ENCODE data around the gene EMILIN3. TPM values are rescaled to one million over a fixed set of nuclear protein-coding genes. Genes with fewer than 3 reads are reported as not detected.

The EMILIN3 gene
- polyA plus RNA-seq, 6 donors from 2014 or later = not detected

GRCh38 chr20:41365777-41366545, 657 bp downstream of the EMILIN3 start:
- H3K4me3 Mint-ChIP-seq = peak overlapping the region in 2 of 8 donors; percentile 60 to 78
- H3K36me3 Mint-ChIP-seq = peaks cover 0 to 2% of the 10 kb centered on the region in 2 donors
- DNase-seq = no peak
- H3K4me1 Mint-ChIP-seq = peaks cover 0 to 12% (median 12%) of the 10 kb centered on the region in 3 donors
- H3K9me3 Mint-ChIP-seq = peaks cover 0 to 6% (median 2%) of the 10 kb centered on the region in 7 donors
- peaks cover 23 to 62% (median 48%) of the 10 kb centered on the region in 3 donors for H3K27me3 Mint-ChIP-seq
- ATAC-seq (ENCODE audit: low read depth in 2 of 2) = no peak
- H3K27ac Mint-ChIP-seq = no peak overlapping the region

GRCh38 chr20:41364967-41365765, 1.5 kb downstream of the EMILIN3 start:
- H3K4me1 Mint-ChIP-seq = peaks cover 0 to 12% (median 12%) of the 10 kb centered on the region in 3 donors
- DNase-seq (no peak), ATAC-seq (ENCODE audit: low read depth in 2 of 2) (no peak)
- peaks cover 23 to 59% (median 47%) of the 10 kb centered on the region in 3 donors for H3K27me3 Mint-ChIP-seq
- H3K36me3 Mint-ChIP-seq = no peaks in the 10 kb centered on the region
- peaks cover 0 to 3% (median 0%) of the 10 kb centered on the region in 7 donors for H3K9me3 Mint-ChIP-seq
- no peak overlapping the region for H3K27ac Mint-ChIP-seq
- H3K4me3 Mint-ChIP-seq = peak overlapping the region in 2 of 8 donors; percentile 60 to 78

GRCh38 chr20:41364236-41364855, 2.3 kb downstream of the EMILIN3 start:
- peaks cover 0 to 12% (median 12%) of the 10 kb centered on the region in 3 donors for H3K4me1 Mint-ChIP-seq
- ATAC-seq (ENCODE audit: low read depth in 2 of 2) (no peak), DNase-seq (no peak)
- H3K4me3 Mint-ChIP-seq = peak overlapping the region in 1 of 8 donors; percentile 10
- H3K27me3 Mint-ChIP-seq = peaks cover 17 to 51% (median 38%) of the 10 kb centered on the region in 3 donors
- H3K27ac Mint-ChIP-seq = no peak overlapping the region
- no peaks in the 10 kb centered on the region for H3K36me3 Mint-ChIP-seq
- peaks cover 0 to 3% (median 0%) of the 10 kb centered on the region in 7 donors for H3K9me3 Mint-ChIP-seq

- no peak for DNase-seq
- Mint-ChIP-seq H3K4me3 (no peak overlapping the region), H3K4me1 (peaks cover 0 to 12% (median 12%) of the 10 kb centered on the region in 3 donors), H3K27ac (no peak overlapping the region), H3K36me3 (no peaks in the 10 kb centered on the region), H3K27me3 (peaks cover 13 to 44% (median 33%) of the 10 kb centered on the region in 3 donors), H3K9me3 (peaks cover 0 to 3% (median 0%) of the 10 kb centered on the region in 7 donors)
- ATAC-seq (ENCODE audit: low read depth in 2 of 2) = no peak
These were observed 3.0 kb downstream of the EMILIN3 start for GRCh38 chr20:41363601-41364000.

- no peak for ATAC-seq (ENCODE audit: low read depth in 2 of 2)
- Mint-ChIP-seq H3K27ac (no peak overlapping the region), H3K4me3 (no peak overlapping the region), H3K36me3 (no peaks in the 10 kb centered on the region), H3K4me1 (peaks cover 0 to 12% (median 11%) of the 10 kb centered on the region in 3 donors), H3K9me3 (peaks cover 0 to 3% (median 0%) of the 10 kb centered on the region in 7 donors), H3K27me3 (peaks cover 13 to 37% (median 25%) of the 10 kb centered on the region in 3 donors)
- no peak for DNase-seq
These were observed 3.9 kb downstream of the EMILIN3 start for GRCh38 chr20:41362748-41363140.

GRCh38 chr20:41361757-41362747, 4.6 kb downstream of the EMILIN3 start:
- Mint-ChIP-seq H3K4me1 (peaks cover 0 to 7% (median 4%) of the 10 kb centered on the region in 3 donors), H3K9me3 (peaks cover 0 to 3% (median 0%) of the 10 kb centered on the region in 7 donors), H3K27ac (peak overlapping the region in 1 of 6 donors; percentile 21), H3K27me3 (peaks cover 6 to 30% (median 18%) of the 10 kb centered on the region in 3 donors), H3K36me3 (no peaks in the 10 kb centered on the region), H3K4me3 (no peak overlapping the region)
- no peak for ATAC-seq (ENCODE audit: low read depth in 2 of 2)
- DNase-seq = no peak

- peaks cover 0 to 3% (median 0%) of the 10 kb centered on the region in 7 donors for H3K9me3 Mint-ChIP-seq
- no peak overlapping the region for H3K4me3 Mint-ChIP-seq
- peaks cover 0 to 6% (median 4%) of the 10 kb centered on the region in 3 donors for H3K4me1 Mint-ChIP-seq
- H3K27me3 Mint-ChIP-seq = peaks cover 5 to 28% (median 17%) of the 10 kb centered on the region in 3 donors
- peak overlapping the region in 1 of 6 donors; percentile 21 for H3K27ac Mint-ChIP-seq
- H3K36me3 Mint-ChIP-seq = no peaks in the 10 kb centered on the region
- DNase-seq (no peak), ATAC-seq (ENCODE audit: low read depth in 2 of 2) (no peak)
These were observed 5.5 kb downstream of the EMILIN3 start for GRCh38 chr20:41360831-41361756.

- Mint-ChIP-seq H3K4me1 (no peaks in the 10 kb centered on the region), H3K27ac (no peak overlapping the region), H3K27me3 (peaks cover 0 to 16% (median 4%) of the 10 kb centered on the region in 3 donors), H3K36me3 (no peaks in the 10 kb centered on the region), H3K9me3 (no peaks in the 10 kb centered on the region), H3K4me3 (no peak overlapping the region)
- DNase-seq (no peak), ATAC-seq (ENCODE audit: low read depth in 2 of 2) (no peak)
These were observed 7.0 kb downstream of the EMILIN3 start for GRCh38 chr20:41359541-41360011.

GRCh38 chr20:41358717-41359116, 7.9 kb downstream of the EMILIN3 start:
- H3K9me3 Mint-ChIP-seq = no peaks in the 10 kb centered on the region
- peak overlapping the region in 1 of 6 donors; percentile 36 for H3K27ac Mint-ChIP-seq
- DNase-seq = no peak
- no peak for ATAC-seq (ENCODE audit: low read depth in 2 of 2)
- peaks cover 0 to 16% (median 0%) of the 10 kb centered on the region in 3 donors for H3K27me3 Mint-ChIP-seq
- peak overlapping the region in 1 of 8 donors; percentile 25 for H3K4me3 Mint-ChIP-seq
- no peaks in the 10 kb centered on the region for H3K4me1 Mint-ChIP-seq
- no peaks in the 10 kb centered on the region for H3K36me3 Mint-ChIP-seq

- H3K4me3 Mint-ChIP-seq = no peak overlapping the region
These were observed 8.4 kb downstream of the EMILIN3 start for GRCh38 chr20:41358230-41358629.

GRCh38 chr20:41357424-41358163, 9.0 kb downstream of the EMILIN3 start:
- no peaks in the 10 kb centered on the region for H3K4me1 Mint-ChIP-seq
- no peaks in the 10 kb centered on the region for H3K36me3 Mint-ChIP-seq
- no peak overlapping the region for H3K4me3 Mint-ChIP-seq
- ATAC-seq (ENCODE audit: low read depth in 2 of 2) = peak in 1 of 2 donors; percentile 35
- no peaks in the 10 kb centered on the region for H3K9me3 Mint-ChIP-seq
- peaks cover 0 to 14% (median 0%) of the 10 kb centered on the region in 3 donors for H3K27me3 Mint-ChIP-seq
- H3K27ac Mint-ChIP-seq = no peak overlapping the region
- DNase-seq = no peak

More at GRCh38 chr20:41358230-41358629, 8.4 kb downstream of the EMILIN3 start:
- H3K9me3 Mint-ChIP-seq = no peaks in the 10 kb centered on the region
- no peak overlapping the region for H3K27ac Mint-ChIP-seq
- H3K36me3 Mint-ChIP-seq = no peaks in the 10 kb centered on the region
- ATAC-seq (ENCODE audit: low read depth in 2 of 2) (no peak), DNase-seq (no peak)
- H3K27me3 Mint-ChIP-seq = peaks cover 0 to 15% (median 0%) of the 10 kb centered on the region in 3 donors
- H3K4me1 Mint-ChIP-seq = no peaks in the 10 kb centered on the region
